Osteocyte (in vitro differentiated cells): ENCODE data around the gene PARL. TPM values are rescaled to one million over a fixed set of nuclear protein-coding genes. Genes with fewer than 3 reads are reported as not detected.

Experiments used
- DNase-seq: peaks from one replicate; pipeline ENCODE4 v3.0.0; 2021; ENCODE audit warnings: mixed read lengths; ENCODE audit not compliant: unreplicated experiment; ENCODE audit errors: extremely low spot score
- H3K27ac Mint-ChIP-seq: one replicate; pipeline ENCODE4 v1.8.0; 2021; ENCODE audit warnings: mild to moderate bottlenecking, mixed read lengths; ENCODE audit not compliant: unreplicated experiment
- H3K27me3 Mint-ChIP-seq: one replicate; pipeline ENCODE4 v1.8.0; 2021; ENCODE audit warnings: mixed read lengths; ENCODE audit not compliant: unreplicated experiment
- H3K36me3 Mint-ChIP-seq: one replicate; pipeline ENCODE4 v1.8.0; 2021; ENCODE audit warnings: mixed read lengths; ENCODE audit not compliant: unreplicated experiment
- H3K4me1 Mint-ChIP-seq: one replicate; pipeline ENCODE4 v1.8.0; 2021; ENCODE audit warnings: mixed read lengths; ENCODE audit not compliant: unreplicated experiment
- H3K4me3 Mint-ChIP-seq: one replicate; pipeline ENCODE4 v1.8.0; 2021; ENCODE audit warnings: mild to moderate bottlenecking, moderate library complexity, mixed read lengths; ENCODE audit not compliant: unreplicated experiment
- H3K9me3 Mint-ChIP-seq: one replicate; pipeline ENCODE4 v1.8.0; 2021; ENCODE audit warnings: mixed read lengths; ENCODE audit not compliant: unreplicated experiment
- total RNA-seq: library from RNA; stranded (reverse); gene quantifications from 2 replicates; pipeline ENCODE4 v1.2.1, GENCODE V29; 2021
- TF ChIP-seq, protein P1 (sequence below): fragments of 200-600 bp; sonication (generic); IDR thresholded peaks from 2 replicates; pipeline ENCODE4 v1.5.0; 2021; ENCODE audit warnings: antibody characterized with exemption, mild to moderate bottlenecking, moderate library complexity

Gene PARL
- total RNA-seq, 1 donor from 2014 or later, result 45.5 TPM

DNA sequence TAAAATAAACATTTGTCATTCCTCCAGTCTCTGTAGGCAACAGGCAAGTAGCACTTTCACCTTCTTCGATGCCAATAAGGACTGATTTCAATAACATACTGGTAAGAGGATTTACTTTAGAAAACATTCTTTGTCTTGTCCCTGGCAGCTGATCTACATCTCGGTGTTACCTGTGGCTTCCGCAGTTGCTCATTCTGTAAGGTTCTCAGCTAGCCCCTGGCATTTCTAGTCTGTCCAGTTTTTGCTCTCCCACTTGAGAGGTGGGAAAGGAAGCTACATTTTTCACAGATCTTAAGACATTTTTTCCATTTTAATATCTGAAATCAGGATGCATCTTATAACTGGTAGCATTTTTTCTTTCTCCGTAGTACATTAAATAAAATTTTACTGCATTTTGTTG is 39.6 kb downstream of the PARL start:
- Mint-ChIP-seq H3K9me3 (no peaks in the 10 kb centered on the region), H3K27ac (peak overlapping the region; percentile 84), H3K4me1 (peaks cover 31% of the 10 kb centered on the region), H3K4me3 (no peak overlapping the region), H3K27me3 (no peaks in the 10 kb centered on the region), H3K36me3 (peaks cover 35% of the 10 kb centered on the region)
- TF ChIP-seq, protein P1, sequence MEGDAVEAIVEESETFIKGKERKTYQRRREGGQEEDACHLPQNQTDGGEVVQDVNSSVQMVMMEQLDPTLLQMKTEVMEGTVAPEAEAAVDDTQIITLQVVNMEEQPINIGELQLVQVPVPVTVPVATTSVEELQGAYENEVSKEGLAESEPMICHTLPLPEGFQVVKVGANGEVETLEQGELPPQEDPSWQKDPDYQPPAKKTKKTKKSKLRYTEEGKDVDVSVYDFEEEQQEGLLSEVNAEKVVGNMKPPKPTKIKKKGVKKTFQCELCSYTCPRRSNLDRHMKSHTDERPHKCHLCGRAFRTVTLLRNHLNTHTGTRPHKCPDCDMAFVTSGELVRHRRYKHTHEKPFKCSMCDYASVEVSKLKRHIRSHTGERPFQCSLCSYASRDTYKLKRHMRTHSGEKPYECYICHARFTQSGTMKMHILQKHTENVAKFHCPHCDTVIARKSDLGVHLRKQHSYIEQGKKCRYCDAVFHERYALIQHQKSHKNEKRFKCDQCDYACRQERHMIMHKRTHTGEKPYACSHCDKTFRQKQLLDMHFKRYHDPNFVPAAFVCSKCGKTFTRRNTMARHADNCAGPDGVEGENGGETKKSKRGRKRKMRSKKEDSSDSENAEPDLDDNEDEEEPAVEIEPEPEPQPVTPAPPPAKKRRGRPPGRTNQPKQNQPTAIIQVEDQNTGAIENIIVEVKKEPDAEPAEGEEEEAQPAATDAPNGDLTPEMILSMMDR, result no peak
- DNase-seq, result no peak

DNA sequence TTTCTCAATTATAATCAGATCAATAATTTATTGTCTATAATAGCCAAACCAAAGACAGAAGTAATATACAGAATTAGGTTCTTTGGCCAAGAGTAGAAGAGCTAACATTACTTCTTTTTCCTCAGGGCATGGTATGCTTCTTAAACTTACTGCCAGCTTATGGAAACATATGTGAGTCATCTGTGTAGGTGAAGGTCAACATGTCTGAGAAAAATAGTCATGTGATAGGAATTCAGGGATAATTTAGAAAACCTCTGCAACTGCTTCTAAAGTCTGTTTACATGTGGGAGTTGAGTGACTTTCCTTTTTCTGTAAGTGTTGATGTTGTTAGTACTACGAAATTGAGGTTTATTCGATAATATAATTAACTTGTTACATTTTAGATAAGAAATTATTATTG is 40.1 kb downstream of the PARL start:
- DNase-seq, result no peak
- H3K4me1 Mint-ChIP-seq, result peaks cover 31% of the 10 kb centered on the region
- H3K27me3 Mint-ChIP-seq, result no peaks in the 10 kb centered on the region

DNA sequence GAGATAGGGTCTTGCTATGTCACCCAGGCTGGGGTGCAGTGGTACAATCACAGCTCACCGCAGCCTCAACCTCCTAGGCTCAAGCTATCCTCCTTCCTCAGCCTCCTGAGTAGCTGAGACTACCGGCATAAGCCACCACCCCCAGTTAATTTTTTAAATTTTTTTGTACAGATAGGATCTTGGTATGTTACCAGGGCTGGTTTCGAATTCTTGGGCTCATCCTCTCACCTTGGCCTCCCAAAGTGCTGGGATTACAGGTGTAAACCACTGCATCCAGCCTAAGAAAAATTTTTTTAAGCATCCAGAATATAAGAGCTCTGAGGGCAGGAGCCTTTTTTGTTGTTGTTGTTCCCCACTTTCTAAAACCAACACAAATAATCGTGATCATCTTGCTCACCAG is 44.9 kb downstream of the PARL start:
- DNase-seq, result no peak
- no peak overlapping the region for H3K4me3 Mint-ChIP-seq

More for the DNA sequence above, 40.1 kb downstream of the PARL start:
- peaks cover 38% of the 10 kb centered on the region for H3K36me3 Mint-ChIP-seq
- TF ChIP-seq, protein P1, result no peak
- H3K9me3 Mint-ChIP-seq, result no peaks in the 10 kb centered on the region
- H3K27ac Mint-ChIP-seq, result peak overlapping the region; percentile 80
- no peak overlapping the region for H3K4me3 Mint-ChIP-seq

GRCh38 chr3:183837894-183838293 is 46.8 kb downstream of the PARL start:
- H3K36me3 Mint-ChIP-seq, result peaks cover 34% of the 10 kb centered on the region

More for the DNA sequence above, 44.9 kb downstream of the PARL start:
- H3K36me3 Mint-ChIP-seq, result peaks cover 27% of the 10 kb centered on the region
- H3K4me1 Mint-ChIP-seq, result peaks cover 12% of the 10 kb centered on the region
- no peak overlapping the region for H3K27ac Mint-ChIP-seq
- H3K9me3 Mint-ChIP-seq, result no peaks in the 10 kb centered on the region
- H3K27me3 Mint-ChIP-seq, result no peaks in the 10 kb centered on the region
- TF ChIP-seq, protein P1, result no peak

DNA sequence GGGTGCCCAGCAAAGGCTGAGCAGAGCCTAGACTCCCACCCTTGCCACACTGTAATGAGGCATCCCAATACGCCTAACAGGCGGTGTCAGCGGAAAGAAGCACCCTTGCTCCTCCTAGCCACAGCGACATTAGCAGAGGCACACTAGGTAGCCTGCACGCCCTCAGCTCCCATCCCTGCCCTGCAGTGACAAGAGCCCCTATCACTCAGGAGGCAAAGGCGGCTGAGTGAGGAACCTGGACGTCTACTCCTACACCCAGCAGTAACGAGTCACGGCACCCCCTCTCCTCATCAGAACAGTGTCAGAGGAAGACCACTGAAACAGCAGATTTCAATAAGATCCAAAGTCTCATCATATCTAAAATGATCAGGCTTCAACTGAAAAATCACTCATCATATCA is 47.3 kb downstream of the PARL start:
- H3K27ac Mint-ChIP-seq, result no peak overlapping the region
- no peak overlapping the region for H3K4me3 Mint-ChIP-seq
- H3K4me1 Mint-ChIP-seq, result no peaks in the 10 kb centered on the region
- no peaks in the 10 kb centered on the region for H3K9me3 Mint-ChIP-seq
- H3K27me3 Mint-ChIP-seq, result no peaks in the 10 kb centered on the region
- TF ChIP-seq, protein P1, result no peak
- peak; percentile 67 for DNase-seq
- H3K36me3 Mint-ChIP-seq, result peaks cover 36% of the 10 kb centered on the region

More at GRCh38 chr3:183837894-183838293, 46.8 kb downstream of the PARL start:
- TF ChIP-seq, protein P1, result no peak
- H3K27me3 Mint-ChIP-seq, result no peaks in the 10 kb centered on the region
- no peaks in the 10 kb centered on the region for H3K4me1 Mint-ChIP-seq
- DNase-seq, result no peak
- no peak overlapping the region for H3K4me3 Mint-ChIP-seq
- no peaks in the 10 kb centered on the region for H3K9me3 Mint-ChIP-seq
- no peak overlapping the region for H3K27ac Mint-ChIP-seq
